Endothelial cell of umbilical vein (primary cell): ENCODE measurements around the gene TMCC2. TPM values are rescaled to one million over a fixed set of nuclear protein-coding genes. Genes with fewer than 3 reads are reported as not detected.

Experiments
- BruUV-seq: library from RNA; stranded (reverse); fragments of 400-500 nt; replicated peaks from 2 replicates; lab custom pipeline; 2021; lab: Mats Ljungman, UMichigan
- CTCF ChIA-PET: fragments of 300-600, 350-600 bp; sonication (Branson Sonifier 250); formaldehyde crosslinking; loops from one replicate; lab custom pipeline; 2021; ENCODE audit warnings: antibody characterized with exemption, inconsistent platforms; lab: Charles Lee
- POLR2A ChIA-PET: fragments of 300-600, 350-600 bp; sonication (Branson Sonifier 250); formaldehyde crosslinking; loops from one replicate; lab custom pipeline; 2021; ENCODE audit warnings: antibody characterized with exemption, inconsistent platforms; lab: Charles Lee
- DNase-seq: peaks from one replicate; pipeline ENCODE4 v3.0.0-alpha.2; 2011; ENCODE audit warnings: low read depth, low spot score
- FAIRE-seq: peaks from 2 replicates; lab custom pipeline; 2011; peaks lifted over from hg19 to GRCh38; lab: Jason Lieb, UNC
- H2AFZ ChIP-seq: 2 replicates; pipeline ENCODE4 v1.6.0; 2012; ENCODE audit warnings: low read depth, low read length, control low read depth, inconsistent platforms
- H3K27ac ChIP-seq: 2 replicates; pipeline ENCODE4 v1.5.1; 2011; ENCODE audit warnings: low read depth, mild to moderate bottlenecking, control low read depth, low read length, moderate library complexity; ENCODE audit not compliant: insufficient read depth
- H3K27me3 ChIP-seq, 2 experiments: 2 replicates each; pipeline versions ENCODE4 v1.6.0 to v1.6.1; 2011; ENCODE audit warnings: low read length in 2 of 2, mixed read lengths in 1 of 2; ENCODE audit not compliant: control insufficient read depth in 2 of 2, insufficient read depth in 2 of 2
- H3K36me3 ChIP-seq, 2 experiments: 2 replicates in 1 of 2; 3 replicates in 1 of 2; pipeline ENCODE4 v1.5.1; 2011; ENCODE audit warnings: low read length in 2 of 2, mild to moderate bottlenecking in 1 of 2, moderate library complexity in 1 of 2; ENCODE audit not compliant: control insufficient read depth in 2 of 2, insufficient read depth in 2 of 2; ENCODE audit errors: extremely low read depth in 1 of 2
- H3K4me1 ChIP-seq: 3 replicates; pipeline ENCODE4 v1.5.1; 2011; ENCODE audit warnings: mild to moderate bottlenecking, low read length; ENCODE audit not compliant: control insufficient read depth, insufficient read depth; ENCODE audit errors: extremely low read depth
- H3K4me2 ChIP-seq: 2 replicates; pipeline ENCODE4 v1.6.1; 2011; ENCODE audit warnings: low read length, control low read depth, mixed read lengths; ENCODE audit not compliant: insufficient read depth
- H3K4me3 ChIP-seq, 3 experiments: fragments of 200-600 bp in 1 of 3; sonication (generic), shearing (Covaris generic) in 1 of 3; replicated peaks in 1 of 3; 2 replicates each; pipeline ENCODE4 v1.5.1; 2011 to 2016; ENCODE audit warnings: control low read depth in 3 of 3, low read length in 3 of 3, mild to moderate bottlenecking in 2 of 3, inconsistent platforms in 1 of 3, low read depth in 1 of 3, moderate library complexity in 1 of 3; ENCODE audit not compliant: insufficient read depth in 1 of 3
- H3K79me2 ChIP-seq: 2 replicates; pipeline ENCODE4 v1.6.0; 2012; ENCODE audit warnings: low read length, inconsistent platforms; ENCODE audit not compliant: control insufficient read depth, insufficient read depth
- H3K9ac ChIP-seq: replicated peaks from 2 replicates; pipeline ENCODE3; 2011; ENCODE audit warnings: low read length, control low read depth; ENCODE audit not compliant: insufficient read depth; ENCODE audit errors: extremely low read depth
- H3K9me1 ChIP-seq: replicated peaks from 3 replicates; pipeline ENCODE4 v1.6.0; 2011; ENCODE audit warnings: mild to moderate bottlenecking, low read length; ENCODE audit not compliant: control insufficient read depth, insufficient read depth; ENCODE audit errors: extremely low read depth
- H3K9me3 ChIP-seq: replicated peaks from 2 replicates; pipeline ENCODE4 v1.5.1; 2012; ENCODE audit warnings: low read length, inconsistent platforms; ENCODE audit not compliant: control insufficient read depth, insufficient read depth
- H4K20me1 ChIP-seq: replicated peaks from 2 replicates; pipeline ENCODE3; 2011; ENCODE audit warnings: mild to moderate bottlenecking, low read length; ENCODE audit not compliant: control insufficient read depth, insufficient read depth; ENCODE audit errors: extremely low read depth
- FOS ChIP-seq: IDR thresholded peaks from 2 replicates; pipeline ENCODE4 v1.6.1; 2011; ENCODE audit warnings: mild to moderate bottlenecking, low read length, moderate library complexity, borderline replicate concordance; ENCODE audit not compliant: insufficient read depth
- GATA2 ChIP-seq: IDR thresholded peaks from 2 replicates; pipeline ENCODE4 v1.7.0; 2011; ENCODE audit warnings: low read depth, mild to moderate bottlenecking, moderate library complexity, mixed read lengths, low read length; ENCODE audit not compliant: insufficient read length, insufficient read depth
- JUN ChIP-seq: IDR thresholded peaks from 2 replicates; pipeline ENCODE4 v1.6.1; 2011; ENCODE audit warnings: borderline replicate concordance, low read depth; ENCODE audit not compliant: insufficient read length, insufficient read depth
- MYC ChIP-seq: IDR thresholded peaks from one replicate; pipeline ENCODE4 v1.6.1; 2011; ENCODE audit warnings: mild to moderate bottlenecking, low read depth, low read length
- POLR2A ChIP-seq: IDR thresholded peaks from 2 replicates; pipeline ENCODE4 v1.6.1; 2012; ENCODE audit warnings: low read depth, mild to moderate bottlenecking, control low read depth, low read length
- POLR2AphosphoS5 ChIP-seq: IDR thresholded peaks from 2 replicates; pipeline ENCODE4 v1.6.1; 2012; ENCODE audit warnings: low read depth, mild to moderate bottlenecking, control low read depth, low read length, moderate library complexity; ENCODE audit not compliant: insufficient read depth
- dilution Hi-C: fragments of 300-500 bp; cut with MboI; formaldehyde crosslinking; loops from one replicate; pipeline ENCODE4 v1.15.0; 2019; ENCODE audit warnings: low sequenced_read_pairs; ENCODE audit not compliant: extremely low pct_ligation_motif_present
- intact Hi-C: fragments of 100-400 bp; cut with micrococcal nuclease; formaldehyde crosslinking; loops from one replicate; pipeline ENCODE4 v1.10.0; 2022
- polyA plus RNA-seq, 4 experiments: library from polyadenylated mRNA; depleted of rRNA in 3 of 4; stranded (reverse) in 3 of 4; unstranded in 1 of 4; fragments of >200 nt; gene quantifications; 2 replicates each; pipeline versions ENCODE4 v1.2.1 to v1.2.3, GENCODE V29; 2011 to 2012; ENCODE audit warnings: missing spikeins in 1 of 4
- total RNA-seq: library from RNA; stranded (reverse); gene quantifications from 2 replicates; pipeline ENCODE4 v1.2.3, GENCODE V29; 2021
- TF ChIP-seq, protein P1 (sequence below), 2 donors: IDR thresholded peaks; 1 replicate in 1 of 2; 2 replicates in 1 of 2; pipeline ENCODE4 v1.5.1; 2011; ENCODE audit warnings: low read length in 2 of 2, mild to moderate bottlenecking in 2 of 2, moderate library complexity in 2 of 2, control low read depth in 1 of 2, inconsistent platforms in 1 of 2, low read depth in 1 of 2; ENCODE audit not compliant: insufficient read depth in 1 of 2; ENCODE audit errors: extremely low read depth in 1 of 2

The TMCC2 gene
- total and polyA plus RNA-seq, 2 donors (not counting 3 experiments of a cell fraction or from before 2014, with no cell fraction given) = 2.0 to 2.1 TPM

- intact Hi-C loops = no loop called here
- TF ChIP-seq FOS = no peak
- TF ChIP-seq POLR2AphosphoS5 = no peak
- no peak for TF ChIP-seq MYC
- no peak for TF ChIP-seq POLR2A
- no peak for TF ChIP-seq GATA2
- TF ChIP-seq, protein P1, sequence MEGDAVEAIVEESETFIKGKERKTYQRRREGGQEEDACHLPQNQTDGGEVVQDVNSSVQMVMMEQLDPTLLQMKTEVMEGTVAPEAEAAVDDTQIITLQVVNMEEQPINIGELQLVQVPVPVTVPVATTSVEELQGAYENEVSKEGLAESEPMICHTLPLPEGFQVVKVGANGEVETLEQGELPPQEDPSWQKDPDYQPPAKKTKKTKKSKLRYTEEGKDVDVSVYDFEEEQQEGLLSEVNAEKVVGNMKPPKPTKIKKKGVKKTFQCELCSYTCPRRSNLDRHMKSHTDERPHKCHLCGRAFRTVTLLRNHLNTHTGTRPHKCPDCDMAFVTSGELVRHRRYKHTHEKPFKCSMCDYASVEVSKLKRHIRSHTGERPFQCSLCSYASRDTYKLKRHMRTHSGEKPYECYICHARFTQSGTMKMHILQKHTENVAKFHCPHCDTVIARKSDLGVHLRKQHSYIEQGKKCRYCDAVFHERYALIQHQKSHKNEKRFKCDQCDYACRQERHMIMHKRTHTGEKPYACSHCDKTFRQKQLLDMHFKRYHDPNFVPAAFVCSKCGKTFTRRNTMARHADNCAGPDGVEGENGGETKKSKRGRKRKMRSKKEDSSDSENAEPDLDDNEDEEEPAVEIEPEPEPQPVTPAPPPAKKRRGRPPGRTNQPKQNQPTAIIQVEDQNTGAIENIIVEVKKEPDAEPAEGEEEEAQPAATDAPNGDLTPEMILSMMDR (IDR thresholded peaks at IDR 0.05; ENCODE audit: extremely low read depth in 1 of 2, insufficient read depth in 1 of 2, low read depth in 1 of 2, low read length in 2 of 2) = no peak
- no peak for TF ChIP-seq JUN
- Histone ChIP-seq H3K27me3 (no peaks in the 10 kb centered on the region), H3K27ac (no peak overlapping the region), H2AFZ (no peak overlapping the region), H3K9me3 (no peaks in the 10 kb centered on the region), H3K79me2 (no peaks in the 10 kb centered on the region), H3K4me1 (no peaks in the 10 kb centered on the region), H3K9me1 (no peaks in the 10 kb centered on the region), H3K4me2 (no peak overlapping the region), H4K20me1 (peaks cover 2% of the 10 kb centered on the region), H3K4me3 (no peak overlapping the region), H3K9ac (no peak overlapping the region), H3K36me3 (peaks cover 1 to 3% of the 10 kb centered on the region in 2 experiments)
- ChIA-PET CTCF (no interaction called here), POLR2A (no interaction called here)
- no peak for FAIRE-seq
- dilution Hi-C loops = no loop called here
- DNase-seq = no peak
- no TSS peak for BruUV-seq
Measured at GRCh38 chr1:205192287-205192686, 35.5 kb upstream of the TMCC2 start.
